Keratinocyte (primary cell): ENCODE measurements around the gene LAPTM5.

Source experiments
- CTCF ChIP-seq, 3 experiments: IDR thresholded peaks in 1 of 3; conservative IDR thresholded peaks in 1 of 3; optimal IDR thresholded peaks in 1 of 3; 2 replicates in 2 of 3; 3 replicates in 1 of 3; pipeline versions ENCODE3 to v1.5.1; 2011; ENCODE audit warnings: low read length in 3 of 3, mild to moderate bottlenecking in 3 of 3, moderate library complexity in 2 of 3, control low read depth in 1 of 3, inconsistent platforms in 1 of 3; ENCODE audit not compliant: insufficient read depth in 2 of 3; ENCODE audit errors: extremely low read depth in 1 of 3
- EZH2 ChIP-seq: IDR thresholded peaks from one replicate; pipeline ENCODE4 v1.6.1; 2012; ENCODE audit warnings: inconsistent platforms, mild to moderate bottlenecking, low read length, moderate library complexity

DNA sequence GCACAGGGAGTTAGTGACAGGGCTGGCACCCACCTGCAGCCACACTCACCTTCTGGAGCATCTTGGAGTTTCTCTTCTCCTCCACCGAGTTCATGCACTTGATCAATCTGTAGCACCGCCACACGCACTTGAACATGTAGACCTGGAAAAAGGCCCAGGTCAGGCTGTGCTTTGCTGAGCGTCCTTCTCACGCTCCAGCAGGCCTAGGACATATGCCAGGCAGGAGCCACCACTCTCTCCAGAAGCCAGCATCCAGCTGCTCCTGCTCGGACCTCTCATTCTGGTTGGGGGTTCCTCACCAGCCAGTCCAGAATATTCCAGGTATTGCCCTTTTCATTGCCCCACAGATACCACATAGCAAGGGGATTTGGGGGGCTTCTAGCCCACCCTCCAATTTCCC, 22.4 kb downstream of the LAPTM5 start:
- TF ChIP-seq CTCF (optimal IDR thresholded peaks at IDR 0.05 in 1 of 3, IDR thresholded peaks at IDR 0.05 in 1 of 3, conservative IDR thresholded peaks at IDR 0.05 in 1 of 3; ENCODE audit: extremely low read depth in 1 of 3, insufficient read depth in 2 of 3, low read length in 3 of 3) (no peak), EZH2 (no peak)
